IMR-90 (cell line): ENCODE data around the gene NFATC3. TPM values are rescaled to one million over a fixed set of nuclear protein-coding genes. Genes with fewer than 3 reads are reported as not detected.
"Not testable (repeated sequence)": the region's sequence is repeated elsewhere in the genome, so short reads cannot be mapped to it uniquely, and the experiment has no call there.

Experiments
- ATAC-seq: fragments of 200-7000 bp; cut with Tn5 transposase; 2 replicates; pipeline ENCODE4 v1.9.1; 2020; ENCODE audit warnings: low read depth, mild to moderate bottlenecking, moderate library complexity
- BruUV-seq: library from RNA; stranded (reverse); fragments of 400-500 nt; replicated peaks from 2 replicates; lab custom pipeline; 2021; lab: Mats Ljungman, UMichigan
- CTCF ChIA-PET: fragments of 300-600 bp; formaldehyde crosslinking; extraction: SDS; loops from one replicate; lab custom pipeline; 2021; ENCODE audit warnings: antibody characterized with exemption; lab: Yijun Ruan, JAX
- POLR2A ChIA-PET: fragments of 300-600 bp; sonication (Branson Sonifier 250); formaldehyde crosslinking; loops from one replicate; lab custom pipeline; 2022; ENCODE audit warnings: antibody characterized with exemption; ENCODE audit not compliant: unreplicated experiment; lab: Charles Lee
- DNase-seq: peaks from one replicate; pipeline ENCODE4 v3.0.0; 2013
- H2AFZ ChIP-seq: replicated peaks from 2 replicates; pipeline ENCODE3; 2013; ENCODE audit warnings: low read length, mild to moderate bottlenecking; ENCODE audit not compliant: poor library complexity
- H2AK5ac ChIP-seq: 2 replicates; pipeline ENCODE4 v1.6.1; 2013; ENCODE audit warnings: low read depth, low read length, inconsistent platforms
- H2AK9ac ChIP-seq: replicated peaks from 2 replicates; pipeline ENCODE3; 2013; ENCODE audit warnings: mild to moderate bottlenecking, low read depth, low read length, moderate library complexity; ENCODE audit not compliant: poor library complexity
- H2BK120ac ChIP-seq: 2 replicates; pipeline ENCODE4 v1.6.1; 2013; ENCODE audit warnings: low read depth, low read length, inconsistent platforms
- H2BK15ac ChIP-seq: 3 replicates; pipeline ENCODE4 v1.6.1; 2013; ENCODE audit warnings: low read depth, low read length, inconsistent platforms
- H2BK20ac ChIP-seq: 2 replicates; pipeline ENCODE4 v1.6.1; 2013; ENCODE audit warnings: low read depth, mild to moderate bottlenecking, inconsistent platforms, low read length, moderate library complexity
- H2BK5ac ChIP-seq: 2 replicates; pipeline ENCODE4 v1.6.1; 2013; ENCODE audit warnings: mild to moderate bottlenecking, low read depth, low read length, inconsistent platforms; ENCODE audit not compliant: poor library complexity, severe bottlenecking
- H3K14ac ChIP-seq: replicated peaks from 2 replicates; pipeline ENCODE4 v1.6.1; 2013; ENCODE audit warnings: low read depth, low read length, inconsistent platforms
- H3K18ac ChIP-seq: 2 replicates; pipeline ENCODE4 v1.6.1; 2013; ENCODE audit warnings: low read depth, low read length, control low read depth
- H3K23ac ChIP-seq: 2 replicates; pipeline ENCODE4 v1.6.1; 2013; ENCODE audit warnings: low read depth, low read length, inconsistent platforms
- H3K27ac ChIP-seq: 2 replicates; pipeline ENCODE4 v1.5.1; 2013; ENCODE audit warnings: mild to moderate bottlenecking, control low read depth, low read length; ENCODE audit not compliant: insufficient read depth
- H3K27me3 ChIP-seq: 2 replicates; pipeline ENCODE4 v1.6.1; 2013; ENCODE audit warnings: low read length; ENCODE audit not compliant: control insufficient read depth, insufficient read depth
- H3K36me3 ChIP-seq: 2 replicates; pipeline ENCODE4 v1.6.1; 2013; ENCODE audit warnings: low read length, mixed read lengths; ENCODE audit not compliant: control insufficient read depth, insufficient read depth
- H3K4ac ChIP-seq: 2 replicates; pipeline ENCODE4 v1.6.1; 2013; ENCODE audit warnings: low read depth, low read length, inconsistent platforms
- H3K4me1 ChIP-seq: 2 replicates; pipeline ENCODE4 v1.6.1; 2013; ENCODE audit warnings: low read length, mixed read lengths; ENCODE audit not compliant: control insufficient read depth, insufficient read depth
- H3K4me2 ChIP-seq: 2 replicates; pipeline ENCODE4 v1.6.1; 2013; ENCODE audit warnings: low read depth, mild to moderate bottlenecking, control low read depth, low read length, moderate library complexity
- H3K4me3 ChIP-seq: 2 replicates; pipeline ENCODE4 v1.5.1; 2013; ENCODE audit warnings: low read depth, mild to moderate bottlenecking, control low read depth, low read length, moderate library complexity; ENCODE audit not compliant: insufficient read depth
- H3K56ac ChIP-seq: 2 replicates; pipeline ENCODE4 v1.6.1; 2013; ENCODE audit warnings: low read length, inconsistent platforms; ENCODE audit not compliant: insufficient read depth; ENCODE audit errors: extremely low read depth
- H3K79me1 ChIP-seq, 2 experiments: 2 replicates each; pipeline ENCODE4 v1.6.1; 2013; ENCODE audit warnings: low read length in 2 of 2, inconsistent platforms in 1 of 2, low read depth in 1 of 2
- H3K9ac ChIP-seq: 2 replicates; pipeline ENCODE4 v1.6.1; 2013; ENCODE audit warnings: low read depth, low read length, control low read depth
- H3K9me1 ChIP-seq: 2 replicates; pipeline ENCODE4 v1.6.1; 2013; ENCODE audit warnings: low read length, inconsistent platforms; ENCODE audit not compliant: insufficient read depth
- H3K9me3 ChIP-seq: 2 replicates; pipeline ENCODE4 v1.6.1; 2013; ENCODE audit warnings: low read length; ENCODE audit not compliant: control insufficient read depth, insufficient read depth
- H4K20me1 ChIP-seq: 2 replicates; pipeline ENCODE4 v1.6.1; 2013; ENCODE audit warnings: low read length, inconsistent platforms; ENCODE audit not compliant: insufficient read depth
- H4K5ac ChIP-seq: 2 replicates; pipeline ENCODE4 v1.6.1; 2013; ENCODE audit warnings: mild to moderate bottlenecking, low read depth, low read length, control low read depth
- H4K8ac ChIP-seq, 2 experiments: 2 replicates each; pipeline ENCODE4 v1.6.1; 2013; ENCODE audit warnings: low read depth in 2 of 2, low read length in 2 of 2, control low read depth in 1 of 2, inconsistent platforms in 1 of 2
- H4K91ac ChIP-seq: 2 replicates; pipeline ENCODE4 v1.6.1; 2013; ENCODE audit warnings: low read depth, low read length, inconsistent platforms; ENCODE audit not compliant: insufficient read depth
- WGBS, 2 experiments: methylation state at CpG; one replicate each; pipeline versions ENCODE4 v1.1.5 to v1.1.7; 2013; ENCODE audit warnings: missing lambda C conversion rate in 2 of 2; ENCODE audit not compliant: insufficient read length in 1 of 2; ENCODE audit errors: extremely low coverage in 2 of 2; 5-methylcytosine and 5-hydroxymethylcytosine counted together
- dilution Hi-C: fragments of 300-500 bp; cut with HindIII; formaldehyde crosslinking; loops from one replicate; pipeline ENCODE4 v1.14.3; 2018; ENCODE audit warnings: low sequenced_read_pairs; ENCODE audit not compliant: unreplicated experiment
- in situ Hi-C: fragments of 300-500 bp; cut with MboI; formaldehyde crosslinking; loops from 3 replicates; pipeline ENCODE4 v1.14.3; 2019; ENCODE audit warnings: low sequenced_read_pairs, inconsistent platforms, mixed read lengths
- intact Hi-C: fragments of 100-400 bp; cut with micrococcal nuclease; formaldehyde crosslinking; loops from 2 replicates; pipeline ENCODE4 v1.10.0; 2022
- polyA plus RNA-seq, 3 experiments: library from polyadenylated mRNA; depleted of rRNA; stranded (reverse); fragments of >200 nt; gene quantifications; 2 replicates each; pipeline ENCODE4 v1.2.3, GENCODE V29; 2012; ENCODE audit warnings: low replicate concordance in 1 of 3
- total RNA-seq: library from RNA; depleted of rRNA; stranded (reverse); fragments of >200 nt; gene quantifications from 2 replicates; pipeline ENCODE4 v1.2.3, GENCODE V29; 2012

Gene NFATC3
- total and polyA plus RNA-seq, 2 of the 4 experiments (the other 2 are of a cell fraction): 6.3 to 21.5 TPM

DNA sequence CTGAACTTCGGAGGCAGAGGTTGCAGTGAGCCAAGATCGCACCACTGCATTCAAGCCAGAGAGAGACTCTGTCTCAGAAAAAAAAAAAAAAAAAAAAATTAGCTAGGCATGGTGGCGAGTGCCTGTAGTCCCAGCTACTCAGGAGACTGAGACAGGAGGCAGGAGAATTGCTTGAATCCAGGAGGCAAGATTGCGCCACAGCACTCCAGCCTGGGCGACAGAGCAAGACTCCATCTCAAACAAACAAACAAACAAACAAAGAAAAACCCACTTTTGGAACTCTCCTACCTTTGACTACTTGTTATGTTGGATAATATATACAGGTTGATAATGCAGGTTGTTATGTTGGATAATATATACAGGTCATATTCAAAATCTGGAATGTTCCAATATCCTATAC lies 35.3 kb downstream of the NFATC3 start:
- H2BK120ac ChIP-seq, H3K18ac ChIP-seq, H4K5ac ChIP-seq, ATAC-seq, H3K9me3 ChIP-seq, H3K56ac ChIP-seq, CTCF ChIA-PET, BruUV-seq, in situ Hi-C loops, H3K4ac ChIP-seq, H3K14ac ChIP-seq, intact Hi-C loops, H4K20me1 ChIP-seq, H2AFZ ChIP-seq, H3K36me3 ChIP-seq, H4K91ac ChIP-seq, H4K8ac ChIP-seq, H2AK5ac ChIP-seq, dilution Hi-C loops, H3K9me1 ChIP-seq, POLR2A ChIA-PET, H3K27me3 ChIP-seq, H2BK15ac ChIP-seq, DNase-seq, H3K23ac ChIP-seq, H3K9ac ChIP-seq, H3K4me1 ChIP-seq, H3K4me3 ChIP-seq, H3K4me2 ChIP-seq, H2BK5ac ChIP-seq, H2BK20ac ChIP-seq, H3K27ac ChIP-seq, H2AK9ac ChIP-seq: not testable (repeated sequence)
- peaks cover 27 to 61% of the 10 kb centered on the region in 2 experiments for H3K79me1 ChIP-seq
- no CpG with 5 or more reads among the region's 5 CpGs for WGBS, 2 experiments
